SU-DHL-6 (cell line): ENCODE results near the gene KHDC4.
"Not testable (repeated sequence)": the region's sequence is repeated elsewhere in the genome, so short reads cannot be mapped to it uniquely, and the experiment has no call there.

Experiments used
- H2AFZ ChIP-seq: fragments of 200-600 bp; sonication (generic); 2 replicates; pipeline ENCODE4 v1.6.1; 2014; ENCODE audit warnings: low read depth, mild to moderate bottlenecking, moderate library complexity, mixed read lengths, antibody characterized with exemption, low read length; ENCODE audit not compliant: severe bottlenecking
- H3F3A ChIP-seq: fragments of 200-600 bp; shearing (Covaris generic); 2 replicates; pipeline ENCODE4 v1.6.0; 2016; ENCODE audit warnings: antibody characterized with exemption, mild to moderate bottlenecking; ENCODE audit not compliant: insufficient read depth
- H3K27ac ChIP-seq: fragments of 200-600 bp; sonication (generic); 2 replicates; pipeline ENCODE4 v1.5.1; 2016; ENCODE audit warnings: low read depth, mild to moderate bottlenecking, low read length, moderate library complexity, mixed read lengths
- H3K27me3 ChIP-seq: fragments of 200-600 bp; sonication (generic), shearing (Covaris generic); 2 replicates; pipeline ENCODE4 v1.6.0; 2014; ENCODE audit warnings: mild to moderate bottlenecking, low read length
- H3K36me3 ChIP-seq: fragments of 200-600 bp; sonication (generic); 2 replicates; pipeline ENCODE4 v1.6.1; 2014; ENCODE audit warnings: mild to moderate bottlenecking, low read length, mixed read lengths
- H3K4me2 ChIP-seq: fragments of 300-600, 200-600 bp; shearing (Covaris generic), sonication (generic); 2 replicates; pipeline ENCODE4 v1.6.0; 2014; ENCODE audit warnings: low read length, low read depth, mild to moderate bottlenecking; ENCODE audit not compliant: poor library complexity, severe bottlenecking
- H3K4me3 ChIP-seq: fragments of 200-600 bp; sonication (generic); 2 replicates; pipeline ENCODE4 v1.5.1; 2014; ENCODE audit warnings: antibody characterized with exemption, low read length, mild to moderate bottlenecking, mixed read lengths; ENCODE audit not compliant: insufficient read depth, poor library complexity, severe bottlenecking
- H3K79me2 ChIP-seq: fragments of 200-600 bp; sonication (generic); 2 replicates; pipeline ENCODE4 v1.6.1; 2014; ENCODE audit warnings: mild to moderate bottlenecking, low read length, moderate library complexity; ENCODE audit not compliant: insufficient read depth
- H3K9ac ChIP-seq: fragments of 200-600 bp; sonication (generic); 2 replicates; pipeline ENCODE4 v1.7.0; 2014; ENCODE audit warnings: mild to moderate bottlenecking, low read length
- H3K9me2 ChIP-seq: fragments of 200-600 bp; sonication (generic); replicated peaks from 2 replicates; pipeline ENCODE4 v1.6.1; 2014; ENCODE audit warnings: low read length; ENCODE audit not compliant: insufficient read depth
- H3K9me3 ChIP-seq: fragments of 200-600 bp; sonication (generic); 2 replicates; pipeline ENCODE4 v1.6.1; 2014; ENCODE audit warnings: low read length, mixed read lengths; ENCODE audit not compliant: insufficient read depth
- H4K20me1 ChIP-seq: fragments of 200-600 bp; sonication (generic); 2 replicates; pipeline ENCODE4 v1.6.1; 2014; ENCODE audit warnings: low read depth, mild to moderate bottlenecking, antibody characterized with exemption, low read length, moderate library complexity, mixed read lengths
- CTCF ChIP-seq: fragments of 200-600 bp; sonication (generic); IDR thresholded peaks from one replicate; pipeline ENCODE4 v1.5.1; 2017; ENCODE audit warnings: antibody characterized with exemption, mild to moderate bottlenecking, low read length, moderate library complexity; ENCODE audit not compliant: insufficient read depth, poor library complexity, severe bottlenecking
- EZH2phosphoT487 ChIP-seq: fragments of 200-600 bp; sonication (generic), shearing (Covaris generic); conservative IDR thresholded peaks from 2 replicates; pipeline ENCODE4 v1.6.1; 2018; ENCODE audit warnings: mild to moderate bottlenecking, antibody characterized with exemption, low read length, moderate library complexity, mixed read lengths

KHDC4 gene

GRCh38 chr1:155932081-155932480, 2.1 kb downstream of the KHDC4 start:
- H3K4me3 ChIP-seq = peak overlapping the region; percentile 93
- TF ChIP-seq CTCF (no peak), EZH2phosphoT487 (no peak)
- no peaks in the 10 kb centered on the region for H3K9me2 ChIP-seq
- peaks cover 58% of the 10 kb centered on the region for H3K79me2 ChIP-seq
- peaks cover 33% of the 10 kb centered on the region for H4K20me1 ChIP-seq
- H2AFZ ChIP-seq = no peak overlapping the region
- no peaks in the 10 kb centered on the region for H3K27me3 ChIP-seq
- peak overlapping the region; percentile 94; the same call in 1 of the 2 replicates for H3K9ac ChIP-seq
- H3K27ac ChIP-seq = no peak overlapping the region
- peaks cover 42% of the 10 kb centered on the region for H3K36me3 ChIP-seq
- H3K9me3 ChIP-seq = no peaks in the 10 kb centered on the region
- H3F3A ChIP-seq = peaks cover 39% of the 10 kb centered on the region
- peak overlapping the region; percentile 88 for H3K4me2 ChIP-seq

- H3F3A ChIP-seq = peaks cover 39% of the 10 kb centered on the region
- H3K9me2 ChIP-seq = no peaks in the 10 kb centered on the region
- H3K4me2 ChIP-seq = peak overlapping the region; percentile 88
- no peak for TF ChIP-seq EZH2phosphoT487
- TF ChIP-seq CTCF = no peak
- peaks cover 58% of the 10 kb centered on the region for H3K79me2 ChIP-seq
- H2AFZ ChIP-seq = no peak overlapping the region
- peaks cover 48% of the 10 kb centered on the region for H3K36me3 ChIP-seq
- H3K9ac ChIP-seq = peak overlapping the region; percentile 94; the same call in 1 of the 2 replicates
- H3K9me3 ChIP-seq = no peaks in the 10 kb centered on the region
- peak overlapping the region; percentile 93 for H3K4me3 ChIP-seq
- H3K27me3 ChIP-seq = no peaks in the 10 kb centered on the region
- H4K20me1 ChIP-seq = peaks cover 33% of the 10 kb centered on the region
- H3K27ac ChIP-seq = no peak overlapping the region
Observed at GRCh38 chr1:155931332-155932038, 2.7 kb downstream of the KHDC4 start.

GRCh38 chr1:155930725-155931124, 3.5 kb downstream of the KHDC4 start:
- not testable (repeated sequence) for H3K4me3 ChIP-seq, H3K9me3 ChIP-seq, H3K27me3 ChIP-seq, H2AFZ ChIP-seq, H3K27ac ChIP-seq, H3K9me2 ChIP-seq
- Histone ChIP-seq H3K9ac (peak overlapping the region; percentile 94; the same call in 1 of the 2 replicates), H4K20me1 (peaks cover 33% of the 10 kb centered on the region), H3K36me3 (peaks cover 54% of the 10 kb centered on the region), H3K79me2 (peaks cover 58% of the 10 kb centered on the region), H3F3A (peaks cover 31% of the 10 kb centered on the region), H3K4me2 (peak overlapping the region; percentile 88)

- H3K4me3 ChIP-seq = no peak overlapping the region
Observed at GRCh38 chr1:155929057-155929456, 5.2 kb downstream of the KHDC4 start.

More at GRCh38 chr1:155929057-155929456, 5.2 kb downstream of the KHDC4 start:
- Histone ChIP-seq H3F3A (peaks cover 25% of the 10 kb centered on the region), H3K9me3 (no peaks in the 10 kb centered on the region), H3K9me2 (no peaks in the 10 kb centered on the region), H3K9ac (no peak overlapping the region), H3K27me3 (no peaks in the 10 kb centered on the region), H3K27ac (no peak overlapping the region), H3K36me3 (peaks cover 60% of the 10 kb centered on the region), H3K4me2 (no peak overlapping the region), H3K79me2 (peaks cover 56% of the 10 kb centered on the region), H4K20me1 (peaks cover 33% of the 10 kb centered on the region), H2AFZ (no peak overlapping the region)
- TF ChIP-seq CTCF = no peak
- no peak for TF ChIP-seq EZH2phosphoT487
